ENCODE results near the gene GVQW3.

DNA sequence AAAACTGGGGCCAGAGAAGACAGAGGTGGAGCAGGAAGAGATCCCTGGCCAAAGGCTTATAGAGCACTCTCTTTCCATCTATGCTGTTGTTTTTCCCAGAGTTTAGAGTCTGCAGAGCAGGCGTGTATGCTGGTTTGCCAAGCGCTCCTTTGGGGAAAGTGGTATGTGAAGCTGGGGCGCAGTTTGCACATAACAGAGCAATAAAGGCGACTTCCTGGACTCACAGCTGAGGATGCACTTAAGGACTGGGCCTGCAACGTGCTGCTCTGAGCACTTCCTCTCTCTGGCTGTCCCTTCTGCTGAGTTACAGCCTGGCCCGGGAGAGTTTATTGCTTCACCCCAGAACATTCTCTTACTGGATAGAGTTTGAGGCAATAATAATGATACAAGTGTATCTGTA is 41.9 kb upstream of the GVQW3 start:
- TF ChIP-seq POLR2A (IDR thresholded peaks at IDR 0.05), result no peak
- TF ChIP-seq, protein P1, sequence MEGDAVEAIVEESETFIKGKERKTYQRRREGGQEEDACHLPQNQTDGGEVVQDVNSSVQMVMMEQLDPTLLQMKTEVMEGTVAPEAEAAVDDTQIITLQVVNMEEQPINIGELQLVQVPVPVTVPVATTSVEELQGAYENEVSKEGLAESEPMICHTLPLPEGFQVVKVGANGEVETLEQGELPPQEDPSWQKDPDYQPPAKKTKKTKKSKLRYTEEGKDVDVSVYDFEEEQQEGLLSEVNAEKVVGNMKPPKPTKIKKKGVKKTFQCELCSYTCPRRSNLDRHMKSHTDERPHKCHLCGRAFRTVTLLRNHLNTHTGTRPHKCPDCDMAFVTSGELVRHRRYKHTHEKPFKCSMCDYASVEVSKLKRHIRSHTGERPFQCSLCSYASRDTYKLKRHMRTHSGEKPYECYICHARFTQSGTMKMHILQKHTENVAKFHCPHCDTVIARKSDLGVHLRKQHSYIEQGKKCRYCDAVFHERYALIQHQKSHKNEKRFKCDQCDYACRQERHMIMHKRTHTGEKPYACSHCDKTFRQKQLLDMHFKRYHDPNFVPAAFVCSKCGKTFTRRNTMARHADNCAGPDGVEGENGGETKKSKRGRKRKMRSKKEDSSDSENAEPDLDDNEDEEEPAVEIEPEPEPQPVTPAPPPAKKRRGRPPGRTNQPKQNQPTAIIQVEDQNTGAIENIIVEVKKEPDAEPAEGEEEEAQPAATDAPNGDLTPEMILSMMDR (IDR thresholded peaks at IDR 0.05), result no peak
